Measurements from ENCODE around the gene EVPLL. TPM values are rescaled to one million over a fixed set of nuclear protein-coding genes. Genes with fewer than 3 reads are reported as not detected.
A peak's percentile ranks its signal among the peaks of the same experiment; 100 is the strongest.

EVPLL gene
- total RNA-seq (1 to 10 TPM; 1.1 to 4.0 TPM), polyA plus RNA-seq (1 to 10 TPM; 2.0 to 4.3 TPM)
- long read RNA-seq, donor 1, partial matches to known transcripts, result 0 of 1 reads
- long read RNA-seq, donor 1, other reads (novel, unspliced or antisense), result 0 of 1 reads
- long read RNA-seq, donor 2, result 0 reads
- long read RNA-seq, donor 3, result 0 reads
- long read RNA-seq, donor 4, result 0 reads
- long read RNA-seq, donor 5, result 0 reads

DNA sequence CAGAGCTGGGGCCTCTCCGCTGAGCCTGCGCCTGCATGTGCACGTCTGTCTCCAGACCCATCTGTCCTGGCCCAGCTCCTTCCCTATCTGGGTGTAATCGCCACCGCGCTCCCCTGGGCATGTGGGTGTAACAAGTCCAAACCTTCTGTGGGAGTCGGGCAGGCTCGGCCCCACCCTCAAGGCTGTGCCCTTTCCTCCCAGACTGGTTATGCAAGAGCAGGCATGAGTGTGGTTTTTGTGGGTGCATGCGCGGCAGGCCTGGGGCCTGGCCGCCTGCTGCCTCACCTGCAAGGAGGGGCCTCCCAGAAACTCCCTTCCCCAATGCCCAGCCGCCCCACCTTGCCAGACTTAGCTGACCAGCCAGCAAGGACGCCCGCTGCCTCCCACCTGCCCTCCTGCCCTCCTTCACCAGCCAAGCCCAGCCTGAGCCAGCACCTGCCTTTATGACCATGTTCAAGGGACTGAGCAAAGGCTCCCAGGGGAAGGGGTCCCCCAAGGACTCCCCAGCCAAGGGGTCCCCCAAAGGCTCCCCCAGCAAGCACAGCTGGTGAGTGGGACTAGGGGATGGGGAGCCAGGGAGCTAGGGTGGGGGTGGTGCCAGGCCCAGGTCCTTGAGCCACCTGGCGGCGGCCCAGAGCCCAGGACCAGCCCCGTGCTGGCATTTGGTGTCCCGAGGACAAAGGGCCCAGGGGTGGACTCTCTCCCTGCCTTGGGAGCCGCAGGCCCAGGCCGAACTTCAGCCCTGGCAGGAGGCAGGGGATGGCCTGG is at the start of gene EVPLL:
TSS of gene EVPLL (plus strand) at position 342 of the 768 bp plus-strand sequence. CDS start 3,160 bp downstream, outside the sequence.
- H3K9me3 ChIP-seq (ENCODE audit: control insufficient read depth in 4 of 4, insufficient read depth in 3 of 4, low read length in 3 of 4), result no peaks in the 10 kb centered on the region
- H3K9ac ChIP-seq (ENCODE audit: insufficient read depth in 1 of 2, low read length in 2 of 2), result no peak within 1 kb of the TSS
- H3K27me3 ChIP-seq (ENCODE audit: control insufficient read depth in 3 of 3, insufficient read depth in 3 of 3, low read length in 2 of 3), result no peaks in the 10 kb centered on the region
- WGBS, 2 donors, result 48 to 49% methylated on average over 20 of the region's 20 CpGs
- TF ChIP-seq, protein P1, sequence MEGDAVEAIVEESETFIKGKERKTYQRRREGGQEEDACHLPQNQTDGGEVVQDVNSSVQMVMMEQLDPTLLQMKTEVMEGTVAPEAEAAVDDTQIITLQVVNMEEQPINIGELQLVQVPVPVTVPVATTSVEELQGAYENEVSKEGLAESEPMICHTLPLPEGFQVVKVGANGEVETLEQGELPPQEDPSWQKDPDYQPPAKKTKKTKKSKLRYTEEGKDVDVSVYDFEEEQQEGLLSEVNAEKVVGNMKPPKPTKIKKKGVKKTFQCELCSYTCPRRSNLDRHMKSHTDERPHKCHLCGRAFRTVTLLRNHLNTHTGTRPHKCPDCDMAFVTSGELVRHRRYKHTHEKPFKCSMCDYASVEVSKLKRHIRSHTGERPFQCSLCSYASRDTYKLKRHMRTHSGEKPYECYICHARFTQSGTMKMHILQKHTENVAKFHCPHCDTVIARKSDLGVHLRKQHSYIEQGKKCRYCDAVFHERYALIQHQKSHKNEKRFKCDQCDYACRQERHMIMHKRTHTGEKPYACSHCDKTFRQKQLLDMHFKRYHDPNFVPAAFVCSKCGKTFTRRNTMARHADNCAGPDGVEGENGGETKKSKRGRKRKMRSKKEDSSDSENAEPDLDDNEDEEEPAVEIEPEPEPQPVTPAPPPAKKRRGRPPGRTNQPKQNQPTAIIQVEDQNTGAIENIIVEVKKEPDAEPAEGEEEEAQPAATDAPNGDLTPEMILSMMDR (IDR thresholded peaks at IDR 0.05; ENCODE audit: control extremely low read depth, extremely low read depth), result no peak
- H3K36me3 ChIP-seq (ENCODE audit: control insufficient read depth in 4 of 4, insufficient read depth in 4 of 4, low read length in 4 of 4), result no peaks in the 10 kb centered on the region
- H3K4me1 ChIP-seq (ENCODE audit: control insufficient read depth in 5 of 5, insufficient read depth in 5 of 5, low read length in 5 of 5), result peaks cover 0 to 3% (median 0%) of the 10 kb centered on the region in 5 donors
- no peak within 1 kb of the TSS for H3K4me3 ChIP-seq
- peak in 1 of 3 donors; percentile 47 for DNase-seq
- peak within 1 kb of the TSS in 1 of 2 donors; percentile 91 for H3K27ac ChIP-seq (ENCODE audit: low read depth in 1 of 2, low read length in 1 of 2)
- ATAC-seq (ENCODE audit: insufficient read depth, low FRiP score), result peak; percentile 78

DNA sequence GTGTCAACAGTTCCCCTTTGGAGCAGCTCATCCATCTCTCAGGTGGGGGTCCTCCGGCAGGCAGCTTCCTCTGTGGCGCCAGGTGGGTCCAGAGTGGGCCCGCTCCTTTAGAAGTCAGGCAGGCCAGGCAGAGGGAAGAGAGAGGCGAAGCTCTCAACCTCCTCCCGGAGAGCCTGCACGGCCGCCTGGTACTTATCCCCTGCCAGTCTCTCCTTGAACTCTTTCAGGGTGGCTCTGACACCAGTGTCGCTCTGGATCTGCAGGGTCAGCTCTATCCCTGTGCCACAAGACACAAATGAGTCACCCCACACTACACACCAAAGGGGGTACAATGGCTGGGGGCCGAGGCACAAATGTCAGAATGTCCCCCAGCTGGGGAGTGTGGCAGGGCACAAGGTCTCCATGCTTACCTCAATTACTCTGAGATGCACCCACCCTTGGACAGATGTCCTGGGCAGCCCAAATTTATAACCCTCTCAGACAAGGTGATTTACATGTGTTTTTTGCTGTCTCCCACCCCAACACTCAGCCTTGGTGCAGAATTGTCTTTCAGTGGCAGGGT is 48.9 kb upstream of the EVPLL start:
- Histone ChIP-seq H3K27ac (ENCODE audit: low read depth in 1 of 2, low read length in 1 of 2) (no peak overlapping the region), H3K27me3 (ENCODE audit: control insufficient read depth in 3 of 3, insufficient read depth in 3 of 3, low read length in 2 of 3) (no peaks in the 10 kb centered on the region), H3K9ac (ENCODE audit: insufficient read depth in 1 of 2, low read length in 2 of 2) (no peak overlapping the region), H3K9me3 (ENCODE audit: control insufficient read depth in 4 of 4, insufficient read depth in 3 of 4, low read length in 3 of 4) (no peaks in the 10 kb centered on the region), H3K36me3 (ENCODE audit: control insufficient read depth in 4 of 4, insufficient read depth in 4 of 4, low read length in 4 of 4) (peaks cover 7 to 48% (median 24%) of the 10 kb centered on the region in 4 donors), H3K4me1 (ENCODE audit: control insufficient read depth in 5 of 5, insufficient read depth in 5 of 5, low read length in 5 of 5) (no peaks in the 10 kb centered on the region), H3K4me3 (no peak overlapping the region)
- TF ChIP-seq, protein P1 (IDR thresholded peaks at IDR 0.05; ENCODE audit: control extremely low read depth, extremely low read depth), result no peak
- WGBS, 2 donors, result 89 to 94% methylated on average over 9 of the region's 9 CpGs
- DNase-seq (no peak), ATAC-seq (ENCODE audit: insufficient read depth, low FRiP score) (no peak)

DNA sequence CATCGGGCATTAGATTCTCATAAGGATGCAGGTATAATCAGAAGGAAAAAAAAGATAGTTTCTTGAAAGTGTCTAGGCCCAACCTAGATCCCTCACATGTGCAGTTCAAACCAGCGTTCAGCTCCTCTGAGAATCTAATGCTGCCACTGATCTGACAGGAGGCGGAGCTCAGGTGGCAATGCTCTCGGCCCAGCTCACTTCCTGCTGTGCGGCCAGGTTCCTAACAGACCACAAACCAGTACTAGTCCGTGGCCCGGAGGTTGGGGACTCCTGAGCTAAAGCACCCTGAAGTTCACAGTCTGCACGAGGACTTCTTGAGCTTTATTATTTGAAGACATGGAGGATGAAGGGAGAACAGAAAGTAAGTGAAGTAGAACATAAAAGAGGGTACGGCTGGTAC is 45.7 kb upstream of the EVPLL start:
- peaks cover 4 to 43% (median 21%) of the 10 kb centered on the region in 4 donors for H3K36me3 ChIP-seq (ENCODE audit: control insufficient read depth in 4 of 4, insufficient read depth in 4 of 4, low read length in 4 of 4)
- DNase-seq (no peak), ATAC-seq (ENCODE audit: insufficient read depth, low FRiP score) (no peak)
- no peak overlapping the region for H3K27ac ChIP-seq (ENCODE audit: low read depth in 1 of 2, low read length in 1 of 2)
- no peaks in the 10 kb centered on the region for H3K9me3 ChIP-seq (ENCODE audit: control insufficient read depth in 4 of 4, insufficient read depth in 3 of 4, low read length in 3 of 4)
- H3K4me3 ChIP-seq, result no peak overlapping the region
- H3K4me1 ChIP-seq (ENCODE audit: control insufficient read depth in 5 of 5, insufficient read depth in 5 of 5, low read length in 5 of 5), result no peaks in the 10 kb centered on the region
- H3K9ac ChIP-seq (ENCODE audit: insufficient read depth in 1 of 2, low read length in 2 of 2), result no peak overlapping the region
- no peaks in the 10 kb centered on the region for H3K27me3 ChIP-seq (ENCODE audit: control insufficient read depth in 3 of 3, insufficient read depth in 3 of 3, low read length in 2 of 3)
- WGBS, 2 donors, result 83 to 87% methylated on average over 9 of the region's 9 CpGs
- TF ChIP-seq, protein P1 (IDR thresholded peaks at IDR 0.05; ENCODE audit: control extremely low read depth, extremely low read depth), result no peak
